ENCODE results near the gene DES.

DES gene

GRCh38 chr2:219467736-219468075 lies 49.5 kb downstream of the DES start:
- no peak for TF ChIP-seq CTCF (conservative IDR thresholded peaks at IDR 0.05; ENCODE audit: low read depth)
- no peak for DNase-seq (ENCODE audit: low spot score)
- CTCF ChIA-PET, result interaction anchor here (1.2 kb wide), 1 partner anchor 42 kb away, joined by 3 read pairs; no protein-coding TSS in a partner anchor
- POLR2A ChIA-PET (ENCODE audit: low non-redundant PET), result no interaction called here
- peak overlapping the region; percentile 51; the same call in 1 of the 2 replicates for H3K27ac ChIP-seq

GRCh38 chr2:219468410-219469185 lies 50.4 kb downstream of the DES start:
- ChIA-PET POLR2A (ENCODE audit: low non-redundant PET) (interaction anchor here (0.5 kb wide), 1 partner anchor 150 kb away, joined by 9 read pairs; no protein-coding TSS in a partner anchor), CTCF (no interaction called here)
- H3K27ac ChIP-seq, result peak overlapping the region; percentile 34
- DNase-seq (ENCODE audit: low spot score), result no peak
- no peak for TF ChIP-seq CTCF (conservative IDR thresholded peaks at IDR 0.05; ENCODE audit: low read depth)

- peak; percentile 82 for DNase-seq (ENCODE audit: low spot score)
- POLR2A ChIA-PET (ENCODE audit: low non-redundant PET), result interaction anchor here (0.5 kb wide), 1 partner anchor 151 kb away, joined by 9 read pairs; no protein-coding TSS in a partner anchor
- no peak for TF ChIP-seq CTCF (conservative IDR thresholded peaks at IDR 0.05; ENCODE audit: low read depth)
- H3K27ac ChIP-seq, result peak overlapping the region; percentile 34
- CTCF ChIA-PET, result interaction anchor here (2.7 kb wide), 1 partner anchor 10 kb away, joined by 8 read pairs; no protein-coding TSS in a partner anchor
These were observed 51.1 kb downstream of the DES start for GRCh38 chr2:219469186-219469724.

GRCh38 chr2:219470429-219470828 lies 52.3 kb downstream of the DES start:
- TF ChIP-seq CTCF (conservative IDR thresholded peaks at IDR 0.05; ENCODE audit: low read depth), result no peak
- ChIA-PET CTCF (interaction anchor here (2.7 kb wide), 1 partner anchor 11 kb away, joined by 8 read pairs; no protein-coding TSS in a partner anchor), POLR2A (ENCODE audit: low non-redundant PET) (no interaction called here)
- no peak overlapping the region for H3K27ac ChIP-seq
- no peak for DNase-seq (ENCODE audit: low spot score)

- CTCF ChIA-PET, result interaction anchor here (0.5 to 2.7 kb wide), 3 partner anchors 13 to 414 kb away, joined by 3 to 8 read pairs (median 3); no protein-coding TSS in a partner anchor
These were observed 53.5 kb downstream of the DES start for GRCh38 chr2:219471476-219472371.

More at GRCh38 chr2:219471476-219472371, 53.5 kb downstream of the DES start:
- no peak overlapping the region for H3K27ac ChIP-seq
- no peak for DNase-seq (ENCODE audit: low spot score)
- POLR2A ChIA-PET (ENCODE audit: low non-redundant PET), result no interaction called here
- TF ChIP-seq CTCF (conservative IDR thresholded peaks at IDR 0.05; ENCODE audit: low read depth), result no peak

Measured in RWPE1 (cell line).